ENCODE results near the gene AHSP. TPM values are rescaled to one million over a fixed set of nuclear protein-coding genes. Genes with fewer than 3 reads are reported as not detected.

Gene AHSP
- total and polyA plus RNA-seq, 2 donors (not counting 1 experiment from before 2014, with no cell fraction given): not detected

DNA sequence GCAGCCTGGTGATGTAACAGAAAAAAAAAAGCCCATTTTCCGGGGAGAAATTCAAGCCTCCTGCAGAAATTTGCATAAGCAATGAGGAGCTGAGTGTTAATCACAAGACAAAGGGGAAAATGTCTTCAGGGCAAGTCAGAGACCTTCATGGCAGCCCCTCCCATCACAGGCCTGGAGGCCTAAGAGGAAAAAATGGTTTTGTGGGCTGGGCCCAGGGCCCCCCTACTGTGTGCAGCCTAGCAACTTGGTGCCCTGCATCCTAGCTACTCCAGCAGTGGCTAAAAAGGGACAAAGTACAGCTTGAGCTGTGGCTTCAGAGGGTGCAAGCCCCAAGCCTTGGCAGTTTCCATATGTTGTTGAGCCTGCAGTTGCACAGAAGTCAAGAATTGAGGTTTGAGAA is 49.7 kb downstream of the AHSP start:
- no peak overlapping the region for H3K27ac ChIP-seq (ENCODE audit: low read length in 2 of 2)
- ChIA-PET CTCF (no interaction called here), POLR2A (no interaction called here)
- DNase-seq (no peak), ATAC-seq (ENCODE audit: low read depth) (no peak)
- Mint-ChIP-seq H3K9me3 (ENCODE audit: insufficient read depth) (peaks cover 23% of the 10 kb centered on the region), H3K27me3 (peaks cover 11% of the 10 kb centered on the region), H3K4me3 (no peak overlapping the region), H3K4me1 (no peaks in the 10 kb centered on the region), H3K27ac (no peak overlapping the region)
- peaks cover 6 to 24% (median 20%) of the 10 kb centered on the region in 3 donors for H3K9me3 ChIP-seq (ENCODE audit: control extremely low read depth in 1 of 3, control insufficient read depth in 2 of 3, insufficient read depth in 1 of 3, low read length in 2 of 3)
- H3K9ac ChIP-seq (ENCODE audit: low read length): no peak overlapping the region
- intact Hi-C loops (cut with micrococcal nuclease): no loop called here
- no peak for TF ChIP-seq EZH2 (IDR thresholded peaks at IDR 0.05; ENCODE audit: borderline replicate concordance, insufficient read depth, low read depth, low read length, poor library complexity, severe bottlenecking)
- TF ChIP-seq, protein P1, sequence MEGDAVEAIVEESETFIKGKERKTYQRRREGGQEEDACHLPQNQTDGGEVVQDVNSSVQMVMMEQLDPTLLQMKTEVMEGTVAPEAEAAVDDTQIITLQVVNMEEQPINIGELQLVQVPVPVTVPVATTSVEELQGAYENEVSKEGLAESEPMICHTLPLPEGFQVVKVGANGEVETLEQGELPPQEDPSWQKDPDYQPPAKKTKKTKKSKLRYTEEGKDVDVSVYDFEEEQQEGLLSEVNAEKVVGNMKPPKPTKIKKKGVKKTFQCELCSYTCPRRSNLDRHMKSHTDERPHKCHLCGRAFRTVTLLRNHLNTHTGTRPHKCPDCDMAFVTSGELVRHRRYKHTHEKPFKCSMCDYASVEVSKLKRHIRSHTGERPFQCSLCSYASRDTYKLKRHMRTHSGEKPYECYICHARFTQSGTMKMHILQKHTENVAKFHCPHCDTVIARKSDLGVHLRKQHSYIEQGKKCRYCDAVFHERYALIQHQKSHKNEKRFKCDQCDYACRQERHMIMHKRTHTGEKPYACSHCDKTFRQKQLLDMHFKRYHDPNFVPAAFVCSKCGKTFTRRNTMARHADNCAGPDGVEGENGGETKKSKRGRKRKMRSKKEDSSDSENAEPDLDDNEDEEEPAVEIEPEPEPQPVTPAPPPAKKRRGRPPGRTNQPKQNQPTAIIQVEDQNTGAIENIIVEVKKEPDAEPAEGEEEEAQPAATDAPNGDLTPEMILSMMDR (IDR thresholded peaks at IDR 0.05): no peak
- no peaks in the 10 kb centered on the region for H3K4me1 ChIP-seq (ENCODE audit: control insufficient read depth in 2 of 2, insufficient read depth in 2 of 2, low read length in 2 of 2)
- no peaks in the 10 kb centered on the region for H4K20me1 ChIP-seq (ENCODE audit: control insufficient read depth, insufficient read depth, low read length, poor library complexity, severe bottlenecking)
- WGBS (ENCODE audit: insufficient coverage): 100% methylated on average over 1 of the region's 1 CpG
- H3K79me2 ChIP-seq (ENCODE audit: control insufficient read depth, insufficient read depth, low read length): no peaks in the 10 kb centered on the region
- no peak overlapping the region for H3K4me3 ChIP-seq (ENCODE audit: control extremely low read depth in 1 of 5, extremely low read depth in 1 of 5, insufficient read depth in 1 of 5, low read depth in 2 of 5, low read length in 4 of 5)
- H3K36me3 ChIP-seq (replicated peaks in 1 of 2; ENCODE audit: control extremely low read depth in 1 of 2, control insufficient read depth in 1 of 2, extremely low read depth in 1 of 2, insufficient read depth in 2 of 2, low read length in 1 of 2): no peaks in the 10 kb centered on the region
- no peak overlapping the region for H3K4me2 ChIP-seq (replicated peaks; ENCODE audit: low read depth, low read length, poor library complexity, severe bottlenecking)
- no peak overlapping the region for H2AFZ ChIP-seq (ENCODE audit: insufficient read depth, low read depth, low read length, poor library complexity, severe bottlenecking)
- H3K27me3 ChIP-seq (replicated peaks in 1 of 4; ENCODE audit: control extremely low read depth in 1 of 4, control insufficient read depth in 3 of 4, insufficient read depth in 4 of 4, low read length in 3 of 4): peaks cover 0 to under 1% (median 0%) of the 10 kb centered on the region in 4 experiments

Other genes starting within 250 kb of the AHSP start
- 48.0 and 51.7 TPM in 2 replicates for gene ITGAX, start 172.7 kb upstream of the AHSP start, total RNA-seq
- gene ITGAX, start 172.7 kb upstream of the AHSP start, polyA plus RNA-seq: 39.2 and 78.8 TPM in 2 replicates
- not detected in 2 replicates for gene ITGAD, start 134.6 kb upstream of the AHSP start, total RNA-seq
- 0.10 and 0.19 TPM in 2 replicates for gene ITGAD, start 134.6 kb upstream of the AHSP start, polyA plus RNA-seq
- gene COX6A2, start 99.5 kb upstream of the AHSP start, total RNA-seq: not detected in 2 replicates
- not detected in 2 replicates for gene COX6A2, start 99.5 kb upstream of the AHSP start, polyA plus RNA-seq
- gene ZNF843, start 85.1 kb upstream of the AHSP start, total RNA-seq: 0.15 and 0.56 TPM in 2 replicates
- 0.03 and 0.06 TPM in 2 replicates for gene ZNF843, start 85.1 kb upstream of the AHSP start, polyA plus RNA-seq
- gene ARMC5, start 68.4 kb upstream of the AHSP start, total RNA-seq: 11.2 and 11.7 TPM in 2 replicates
- 15.4 and 29.5 TPM in 2 replicates for gene ARMC5, start 68.4 kb upstream of the AHSP start, polyA plus RNA-seq
- gene TGFB1I1, start 55.7 kb upstream of the AHSP start, total RNA-seq: 1.6 and 4.0 TPM in 2 replicates
- gene TGFB1I1, start 55.7 kb upstream of the AHSP start, polyA plus RNA-seq: 0.16 and 1.4 TPM in 2 replicates
- 0.63 and 0.67 TPM in 2 replicates for gene SLC5A2, start 44.8 kb upstream of the AHSP start, total RNA-seq
- 0.43 and 0.69 TPM in 2 replicates for gene SLC5A2, start 44.8 kb upstream of the AHSP start, polyA plus RNA-seq
- 98.8 and 103 TPM in 2 replicates for gene RUSF1, start 19.5 kb upstream of the AHSP start, total RNA-seq
- gene RUSF1, start 19.5 kb upstream of the AHSP start, polyA plus RNA-seq: 132 and 133 TPM in 2 replicates

Measured in B cell (primary cell).